ENCODE measurements around the gene PTPRE.

DNA sequence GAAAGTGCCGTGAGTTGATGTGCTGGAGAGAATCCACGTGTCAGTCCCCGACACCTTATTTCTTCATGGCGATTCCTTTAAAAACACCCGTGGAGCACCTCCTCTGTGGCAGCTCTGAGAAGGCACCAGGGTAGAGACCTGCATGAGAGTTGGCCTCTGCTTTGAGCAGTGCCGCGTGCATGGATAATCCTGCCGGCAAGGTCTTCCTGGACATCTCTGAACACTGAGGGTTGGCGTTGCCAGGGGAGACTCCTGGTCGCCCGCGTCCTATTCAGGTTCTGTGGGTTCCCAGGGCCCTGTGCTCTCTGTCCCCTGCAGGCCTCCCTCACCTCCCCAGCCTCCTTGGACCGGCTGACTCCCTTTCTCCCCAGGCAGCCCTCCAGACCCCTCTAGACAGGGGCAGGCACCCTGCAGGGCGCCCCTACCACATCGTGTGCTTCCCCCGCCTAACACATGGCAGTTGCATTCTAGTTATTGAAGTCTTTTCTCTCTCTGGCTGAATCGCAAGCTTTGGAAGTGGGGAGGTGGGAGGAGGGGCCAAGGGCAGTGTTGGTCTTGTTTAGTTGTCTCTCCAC lies 123.7 kb downstream of the PTPRE start:
- TF ChIP-seq, protein P1, sequence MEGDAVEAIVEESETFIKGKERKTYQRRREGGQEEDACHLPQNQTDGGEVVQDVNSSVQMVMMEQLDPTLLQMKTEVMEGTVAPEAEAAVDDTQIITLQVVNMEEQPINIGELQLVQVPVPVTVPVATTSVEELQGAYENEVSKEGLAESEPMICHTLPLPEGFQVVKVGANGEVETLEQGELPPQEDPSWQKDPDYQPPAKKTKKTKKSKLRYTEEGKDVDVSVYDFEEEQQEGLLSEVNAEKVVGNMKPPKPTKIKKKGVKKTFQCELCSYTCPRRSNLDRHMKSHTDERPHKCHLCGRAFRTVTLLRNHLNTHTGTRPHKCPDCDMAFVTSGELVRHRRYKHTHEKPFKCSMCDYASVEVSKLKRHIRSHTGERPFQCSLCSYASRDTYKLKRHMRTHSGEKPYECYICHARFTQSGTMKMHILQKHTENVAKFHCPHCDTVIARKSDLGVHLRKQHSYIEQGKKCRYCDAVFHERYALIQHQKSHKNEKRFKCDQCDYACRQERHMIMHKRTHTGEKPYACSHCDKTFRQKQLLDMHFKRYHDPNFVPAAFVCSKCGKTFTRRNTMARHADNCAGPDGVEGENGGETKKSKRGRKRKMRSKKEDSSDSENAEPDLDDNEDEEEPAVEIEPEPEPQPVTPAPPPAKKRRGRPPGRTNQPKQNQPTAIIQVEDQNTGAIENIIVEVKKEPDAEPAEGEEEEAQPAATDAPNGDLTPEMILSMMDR (IDR thresholded peaks at IDR 0.05; ENCODE audit: insufficient read depth, low read length), result no peak
- TF ChIP-seq, protein P2, sequence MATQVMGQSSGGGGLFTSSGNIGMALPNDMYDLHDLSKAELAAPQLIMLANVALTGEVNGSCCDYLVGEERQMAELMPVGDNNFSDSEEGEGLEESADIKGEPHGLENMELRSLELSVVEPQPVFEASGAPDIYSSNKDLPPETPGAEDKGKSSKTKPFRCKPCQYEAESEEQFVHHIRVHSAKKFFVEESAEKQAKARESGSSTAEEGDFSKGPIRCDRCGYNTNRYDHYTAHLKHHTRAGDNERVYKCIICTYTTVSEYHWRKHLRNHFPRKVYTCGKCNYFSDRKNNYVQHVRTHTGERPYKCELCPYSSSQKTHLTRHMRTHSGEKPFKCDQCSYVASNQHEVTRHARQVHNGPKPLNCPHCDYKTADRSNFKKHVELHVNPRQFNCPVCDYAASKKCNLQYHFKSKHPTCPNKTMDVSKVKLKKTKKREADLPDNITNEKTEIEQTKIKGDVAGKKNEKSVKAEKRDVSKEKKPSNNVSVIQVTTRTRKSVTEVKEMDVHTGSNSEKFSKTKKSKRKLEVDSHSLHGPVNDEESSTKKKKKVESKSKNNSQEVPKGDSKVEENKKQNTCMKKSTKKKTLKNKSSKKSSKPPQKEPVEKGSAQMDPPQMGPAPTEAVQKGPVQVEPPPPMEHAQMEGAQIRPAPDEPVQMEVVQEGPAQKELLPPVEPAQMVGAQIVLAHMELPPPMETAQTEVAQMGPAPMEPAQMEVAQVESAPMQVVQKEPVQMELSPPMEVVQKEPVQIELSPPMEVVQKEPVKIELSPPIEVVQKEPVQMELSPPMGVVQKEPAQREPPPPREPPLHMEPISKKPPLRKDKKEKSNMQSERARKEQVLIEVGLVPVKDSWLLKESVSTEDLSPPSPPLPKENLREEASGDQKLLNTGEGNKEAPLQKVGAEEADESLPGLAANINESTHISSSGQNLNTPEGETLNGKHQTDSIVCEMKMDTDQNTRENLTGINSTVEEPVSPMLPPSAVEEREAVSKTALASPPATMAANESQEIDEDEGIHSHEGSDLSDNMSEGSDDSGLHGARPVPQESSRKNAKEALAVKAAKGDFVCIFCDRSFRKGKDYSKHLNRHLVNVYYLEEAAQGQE (IDR thresholded peaks at IDR 0.05; ENCODE audit: insufficient replicate concordance, low read depth), result no peak

Data from HL-60 (cell line).